ENCODE data around the gene ZFYVE28. TPM values are rescaled to one million over a fixed set of nuclear protein-coding genes. Genes with fewer than 3 reads are reported as not detected.

The ZFYVE28 gene
- total and polyA plus RNA-seq, 2 donors from 2014 or later: 8.0 to 18.9 TPM

DNA sequence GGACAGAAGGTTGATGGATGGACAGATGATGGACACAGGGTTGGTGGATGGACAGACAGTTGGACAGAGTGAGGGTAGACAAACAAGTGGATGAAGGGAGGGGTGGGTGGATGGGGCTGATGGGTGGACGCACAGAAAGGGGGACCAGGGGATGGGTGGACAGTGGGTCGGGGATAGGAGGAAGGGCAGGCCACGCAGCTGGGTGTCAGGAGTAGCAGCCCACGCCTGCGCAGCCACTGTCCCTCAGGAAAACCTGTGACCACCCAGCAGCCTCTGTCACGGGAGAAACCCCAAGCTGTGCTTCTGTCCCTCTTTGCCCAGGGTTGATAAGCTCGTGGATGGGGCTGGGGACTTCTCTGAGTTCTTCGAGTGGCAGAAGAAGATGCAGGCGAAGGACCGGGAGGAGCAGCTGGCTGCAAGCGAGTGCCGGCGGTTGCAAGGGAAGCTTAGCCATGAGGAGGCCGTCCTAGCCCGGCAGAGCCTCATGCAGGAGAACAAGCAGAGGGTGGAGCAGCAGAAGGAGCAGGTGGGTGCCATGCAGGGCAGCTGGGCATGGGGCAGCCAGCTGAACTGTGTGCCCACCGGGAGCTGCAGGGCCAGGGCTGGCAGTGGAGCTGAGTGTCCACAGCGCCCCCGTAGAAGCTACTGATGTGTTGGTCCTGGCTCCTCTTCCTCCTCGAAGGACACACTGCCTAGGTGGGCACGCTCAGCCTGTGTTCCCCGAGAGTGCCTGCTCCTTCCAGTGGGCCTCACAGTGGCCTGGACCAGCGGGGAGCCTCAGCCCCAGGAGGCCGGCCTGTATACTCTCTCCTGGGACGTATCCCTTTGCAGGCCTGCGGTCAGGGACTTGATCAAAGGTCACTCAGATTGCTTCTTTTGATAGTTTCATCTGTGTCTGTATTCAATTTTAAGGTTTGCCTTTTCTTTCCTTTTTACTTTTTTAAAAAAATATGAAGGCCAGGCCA, 33.7 kb upstream of the ZFYVE28 start:
- intact Hi-C loops (cut with DNase I): no loop called here

GRCh38 chr4:2451036-2451520, 32.6 kb upstream of the ZFYVE28 start:
- Histone ChIP-seq H3K27ac (ENCODE audit: low read depth in 2 of 2, low read length in 2 of 2) (no peak overlapping the region), H3K9ac (ENCODE audit: low read length in 3 of 3) (no peak overlapping the region), H3K27me3 (ENCODE audit: control insufficient read depth, insufficient read depth, low read length) (no peaks in the 10 kb centered on the region), H3K4me3 (ENCODE audit: low read length in 3 of 3) (no peak overlapping the region), H3K9me3 (ENCODE audit: control insufficient read depth in 2 of 3, insufficient read depth in 1 of 3, low read length in 3 of 3) (no peaks in the 10 kb centered on the region), H3K4me1 (ENCODE audit: control insufficient read depth in 2 of 3, insufficient read depth in 2 of 3, low read depth in 1 of 3, low read length in 3 of 3) (no peaks in the 10 kb centered on the region), H3K36me3 (ENCODE audit: control insufficient read depth in 2 of 3, insufficient read depth in 3 of 3, low read length in 3 of 3) (no peaks in the 10 kb centered on the region)
- peak in 1 of 5 donors; percentile 46 for DNase-seq
- no peak for TF ChIP-seq CTCF (IDR thresholded peaks at IDR 0.05; ENCODE audit: borderline replicate concordance, extremely low read depth, insufficient read depth)
- FAIRE-seq: no peak
- intact Hi-C loops (cut with DNase I): no loop called here

More for the DNA sequence above, 33.7 kb upstream of the ZFYVE28 start:
- no peak for TF ChIP-seq CTCF (IDR thresholded peaks at IDR 0.05; ENCODE audit: borderline replicate concordance, extremely low read depth, insufficient read depth)
- H3K4me3 ChIP-seq (ENCODE audit: low read length in 3 of 3): no peak overlapping the region
- FAIRE-seq: no peak
- no peaks in the 10 kb centered on the region for H3K27me3 ChIP-seq (ENCODE audit: control insufficient read depth, insufficient read depth, low read length)
- H3K9ac ChIP-seq (ENCODE audit: low read length in 3 of 3): no peak overlapping the region
- no peak overlapping the region for H3K27ac ChIP-seq (ENCODE audit: low read depth in 2 of 2, low read length in 2 of 2)
- no peaks in the 10 kb centered on the region for H3K4me1 ChIP-seq (ENCODE audit: control insufficient read depth in 2 of 3, insufficient read depth in 2 of 3, low read depth in 1 of 3, low read length in 3 of 3)
- no peaks in the 10 kb centered on the region for H3K9me3 ChIP-seq (ENCODE audit: control insufficient read depth in 2 of 3, insufficient read depth in 1 of 3, low read length in 3 of 3)
- no peaks in the 10 kb centered on the region for H3K36me3 ChIP-seq (ENCODE audit: control insufficient read depth in 2 of 3, insufficient read depth in 3 of 3, low read length in 3 of 3)
- peak in 1 of 5 donors; percentile 65 for DNase-seq

DNA sequence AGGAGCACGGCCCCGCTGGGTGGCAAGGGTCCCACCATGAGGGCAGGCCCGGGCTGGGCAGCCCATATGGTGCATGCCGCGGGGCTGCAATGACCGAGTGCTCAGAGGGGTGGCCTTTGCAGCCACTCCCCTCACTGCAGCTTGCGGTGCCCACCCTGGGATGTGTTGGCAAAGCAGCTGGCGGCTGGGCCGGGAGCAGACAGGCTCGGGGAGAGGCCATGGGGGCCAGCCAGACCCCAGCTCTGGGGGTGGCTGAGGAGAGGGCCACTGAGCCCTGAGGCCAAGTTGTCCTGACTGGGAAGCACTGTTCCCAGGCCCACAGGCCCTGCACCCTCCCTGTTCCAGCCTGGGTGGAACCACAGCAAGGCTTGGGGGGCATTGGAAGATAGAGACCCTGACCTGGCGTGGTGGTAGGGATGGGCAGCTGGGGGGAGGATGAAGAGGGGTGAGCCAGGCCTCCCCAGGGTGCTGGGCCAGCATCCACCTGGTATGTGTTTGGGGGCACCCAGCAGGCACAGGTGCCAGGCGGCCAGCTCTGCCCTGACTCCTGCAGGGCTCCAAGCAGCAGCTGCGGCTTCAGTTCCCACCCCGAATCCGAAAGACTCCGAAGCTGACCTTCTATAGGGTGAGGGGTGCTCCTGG, 32.1 kb upstream of the ZFYVE28 start:
- DNase-seq (peak in 1 of 5 donors; percentile 59), FAIRE-seq (no peak)
- Histone ChIP-seq H3K27me3 (ENCODE audit: control insufficient read depth, insufficient read depth, low read length) (no peaks in the 10 kb centered on the region), H3K36me3 (ENCODE audit: control insufficient read depth in 2 of 3, insufficient read depth in 3 of 3, low read length in 3 of 3) (no peaks in the 10 kb centered on the region), H3K9me3 (ENCODE audit: control insufficient read depth in 2 of 3, insufficient read depth in 1 of 3, low read length in 3 of 3) (no peaks in the 10 kb centered on the region), H3K4me3 (ENCODE audit: low read length in 3 of 3) (no peak overlapping the region), H3K9ac (ENCODE audit: low read length in 3 of 3) (no peak overlapping the region), H3K27ac (ENCODE audit: low read depth in 2 of 2, low read length in 2 of 2) (no peak overlapping the region), H3K4me1 (ENCODE audit: control insufficient read depth in 2 of 3, insufficient read depth in 2 of 3, low read depth in 1 of 3, low read length in 3 of 3) (no peaks in the 10 kb centered on the region)
- no peak for TF ChIP-seq CTCF (IDR thresholded peaks at IDR 0.05; ENCODE audit: borderline replicate concordance, extremely low read depth, insufficient read depth)
- intact Hi-C loops (cut with DNase I): no loop called here
